ENCODE results near the gene RIOX2.

- TF ChIP-seq, protein P1, sequence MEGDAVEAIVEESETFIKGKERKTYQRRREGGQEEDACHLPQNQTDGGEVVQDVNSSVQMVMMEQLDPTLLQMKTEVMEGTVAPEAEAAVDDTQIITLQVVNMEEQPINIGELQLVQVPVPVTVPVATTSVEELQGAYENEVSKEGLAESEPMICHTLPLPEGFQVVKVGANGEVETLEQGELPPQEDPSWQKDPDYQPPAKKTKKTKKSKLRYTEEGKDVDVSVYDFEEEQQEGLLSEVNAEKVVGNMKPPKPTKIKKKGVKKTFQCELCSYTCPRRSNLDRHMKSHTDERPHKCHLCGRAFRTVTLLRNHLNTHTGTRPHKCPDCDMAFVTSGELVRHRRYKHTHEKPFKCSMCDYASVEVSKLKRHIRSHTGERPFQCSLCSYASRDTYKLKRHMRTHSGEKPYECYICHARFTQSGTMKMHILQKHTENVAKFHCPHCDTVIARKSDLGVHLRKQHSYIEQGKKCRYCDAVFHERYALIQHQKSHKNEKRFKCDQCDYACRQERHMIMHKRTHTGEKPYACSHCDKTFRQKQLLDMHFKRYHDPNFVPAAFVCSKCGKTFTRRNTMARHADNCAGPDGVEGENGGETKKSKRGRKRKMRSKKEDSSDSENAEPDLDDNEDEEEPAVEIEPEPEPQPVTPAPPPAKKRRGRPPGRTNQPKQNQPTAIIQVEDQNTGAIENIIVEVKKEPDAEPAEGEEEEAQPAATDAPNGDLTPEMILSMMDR (IDR thresholded peaks at IDR 0.05; ENCODE audit: insufficient read depth, low read length): no peak
- no peak for TF ChIP-seq SPI1 (IDR thresholded peaks at IDR 0.05; ENCODE audit: borderline replicate concordance, low read depth)
- TF ChIP-seq POLR2AphosphoS5 (IDR thresholded peaks at IDR 0.05; ENCODE audit: low read depth): no peak
- TF ChIP-seq GABPA (IDR thresholded peaks at IDR 0.05; ENCODE audit: low read depth): no peak
- no peak for TF ChIP-seq REST (IDR thresholded peaks at IDR 0.05; ENCODE audit: insufficient replicate concordance, low read depth)
These were observed 30.5 kb upstream of the RIOX2 start for GRCh38 chr3:98002717-98003116.
